ENCODE measurements around the gene ARIH2. TPM values are rescaled to one million over a fixed set of nuclear protein-coding genes. Genes with fewer than 3 reads are reported as not detected.
A peak's percentile ranks its signal among the peaks of the same experiment; 100 is the strongest.

The ARIH2 gene
- total and polyA plus RNA-seq, 9 of the 15 experiments (the other 6 are each of a cell fraction or from before 2014, with no cell fraction given) = 27.0 to 120 (median 108) TPM

- no peak for TF ChIP-seq FOXJ3 (CRISPR knock-in tag; IDR thresholded peaks at IDR 0.05)
- TF ChIP-seq ZBTB26 (CRISPR knock-in tag; IDR thresholded peaks at IDR 0.05) = 0 out of 2 replicates have a peak, but pooled peaks have one; percentile 31
- TF ChIP-seq PCBP2 (IDR thresholded peaks at IDR 0.05; ENCODE audit: low read depth, low read length, poor library complexity, severe bottlenecking) = no peak
- TF ChIP-seq RAD51 (IDR thresholded peaks at IDR 0.05; ENCODE audit: borderline replicate concordance, low read depth) = peak; percentile 94
- peak; percentile 37 to 63; a peak in 1 of 4 replicates for TF ChIP-seq UBTF (IDR thresholded peaks at IDR 0.05; ENCODE audit: borderline replicate concordance in 1 of 2, low read depth in 2 of 2, low read length in 2 of 2)
- TF ChIP-seq SP1 (CRISPR knock-in tag; IDR thresholded peaks at IDR 0.05) = peak; percentile 81
- no peak for TF ChIP-seq SFPQ (IDR thresholded peaks at IDR 0.05; ENCODE audit: low read depth, low read length)
- 0 out of 2 replicates have a peak, but pooled peaks have one; percentile 52 for TF ChIP-seq ATF6 (CRISPR knock-in tag; IDR thresholded peaks at IDR 0.05)
- TF ChIP-seq YY1 (IDR thresholded peaks at IDR 0.05; ENCODE audit: borderline replicate concordance in 1 of 3, control insufficient read depth in 1 of 3, extremely low read depth in 1 of 3, insufficient read depth in 3 of 3, insufficient read length in 1 of 3, insufficient replicate concordance in 2 of 3, low read depth in 1 of 3, low read length in 2 of 3) = peak in 2 of 3 experiments; percentile 64 to 67
- no peak for TF ChIP-seq ZNF609 (CRISPR knock-in tag; IDR thresholded peaks at IDR 0.05; ENCODE audit: borderline replicate concordance)
- no peak for TF ChIP-seq ZNF75A (CRISPR knock-in tag; IDR thresholded peaks at IDR 0.05)
Observed at GRCh38 chr3:49007068-49007770, 88.6 kb downstream of the ARIH2 start, which contains the start of gene WDR6 (continued).
